ENCODE measurements around the gene ASCC1. TPM values are rescaled to one million over a fixed set of nuclear protein-coding genes. Genes with fewer than 3 reads are reported as not detected.

The ASCC1 gene
- polyA plus RNA-seq, 1 donor: 45.2 TPM

Other genes with a start within 250 kb of the ASCC1 start
- 129 TPM for gene SPOCK2, start 127.7 kb downstream of the ASCC1 start, polyA plus RNA-seq (ENCODE audit: insufficient read length)
- 201 TPM for gene ANAPC16, start 264 bp downstream of the ASCC1 start, polyA plus RNA-seq (ENCODE audit: insufficient read length)
- gene DDIT4, start 57.6 kb upstream of the ASCC1 start, polyA plus RNA-seq (ENCODE audit: insufficient read length): 37.7 TPM
- gene DNAJB12, start 138.6 kb upstream of the ASCC1 start, polyA plus RNA-seq (ENCODE audit: insufficient read length): 34.9 TPM

Data from left kidney (tissue), 1 donor.